Activated T-cell treated with anti-CD3 and anti-CD28 coated beads, Interleukin-2, amount 50 U/mL, for 72 hours (primary cell): Measurements from ENCODE around the gene SIRT4. TPM values are rescaled to one million over a fixed set of nuclear protein-coding genes. Genes with fewer than 3 reads are reported as not detected.

Experiments used
- ATAC-seq, 2 donors: fragments of 150-1000 bp; cut with Tn5 transposase; replicated peaks in 1 of 2; 2 replicates each; pipeline ENCODE4 v1.10.0; 2021; ENCODE audit warnings: moderate library complexity in 2 of 2, mild to moderate bottlenecking in 1 of 2
- DNase-seq, 2 donors: peaks; one replicate each; pipeline ENCODE4 v3.0.0; 2021 to 2022; ENCODE audit warnings: mixed read lengths in 1 of 2
- H3K27ac Mint-ChIP-seq: one replicate; pipeline ENCODE4 v1.8.0; 2022; ENCODE audit warnings: mild to moderate bottlenecking, moderate library complexity, mixed read lengths
- H3K27me3 Mint-ChIP-seq: one replicate; pipeline ENCODE4 v1.8.0; 2022; ENCODE audit warnings: low read depth, mixed read lengths
- H3K36me3 Mint-ChIP-seq, 2 donors: one replicate each; pipeline ENCODE4 v1.8.0; 2022; ENCODE audit warnings: mixed read lengths in 2 of 2, mild to moderate bottlenecking in 1 of 2; ENCODE audit not compliant: insufficient read depth in 2 of 2
- H3K4me1 Mint-ChIP-seq: one replicate; pipeline ENCODE4 v1.8.0; 2022; ENCODE audit warnings: low read depth, mixed read lengths
- H3K4me3 Mint-ChIP-seq, 2 donors: one replicate each; pipeline ENCODE4 v1.8.0; 2022; ENCODE audit warnings: mild to moderate bottlenecking in 2 of 2, mixed read lengths in 2 of 2, moderate library complexity in 2 of 2
- H3K9me3 Mint-ChIP-seq, 2 donors: one replicate each; pipeline ENCODE4 v1.8.0; 2022; ENCODE audit warnings: mixed read lengths in 2 of 2
- total RNA-seq, 2 donors: library from RNA; stranded (reverse); gene quantifications; one replicate each; pipeline ENCODE4 v1.2.3, GENCODE V29; 2022

Gene SIRT4
- total RNA-seq, 2 donors from 2014 or later: 4.2 to 4.9 TPM

- no peaks in the 10 kb centered on the region for H3K27me3 Mint-ChIP-seq
- no peak overlapping the region for H3K27ac Mint-ChIP-seq
- H3K9me3 Mint-ChIP-seq: no peaks in the 10 kb centered on the region
- no peaks in the 10 kb centered on the region for H3K4me1 Mint-ChIP-seq
- peak; percentile 12 to 25 for ATAC-seq
- peak; percentile 72 to 77 for DNase-seq
- H3K36me3 Mint-ChIP-seq: no peaks in the 10 kb centered on the region
- H3K4me3 Mint-ChIP-seq: no peak overlapping the region
These were observed 11.4 kb upstream of the SIRT4 start for GRCh38 chr12:120290609-120291305.

GRCh38 chr12:120292411-120292660 is 9.8 kb upstream of the SIRT4 start:
- no peaks in the 10 kb centered on the region for H3K27me3 Mint-ChIP-seq
- DNase-seq: peak in 1 of 2 donors; percentile 80
- ATAC-seq: peak; percentile 25 to 49
- no peak overlapping the region for H3K4me3 Mint-ChIP-seq
- no peaks in the 10 kb centered on the region for H3K36me3 Mint-ChIP-seq
- H3K4me1 Mint-ChIP-seq: no peaks in the 10 kb centered on the region
- no peaks in the 10 kb centered on the region for H3K9me3 Mint-ChIP-seq
- no peak overlapping the region for H3K27ac Mint-ChIP-seq

- Mint-ChIP-seq H3K36me3 (no peaks in the 10 kb centered on the region), H3K27me3 (no peaks in the 10 kb centered on the region), H3K4me1 (no peaks in the 10 kb centered on the region), H3K4me3 (no peak within 1 kb of the TSS), H3K9me3 (no peaks in the 10 kb centered on the region), H3K27ac (no peak within 1 kb of the TSS)
- ATAC-seq: peak; percentile 54 to 59
- peak; percentile 84 to 86 for DNase-seq
These were observed 9.2 kb upstream of the SIRT4 start, which contains the start of gene RNU4-1 for GRCh38 chr12:120292661-120293531. Gene RNU4-1 (minus strand): TSS chr12:120293237.

- no peaks in the 10 kb centered on the region for H3K36me3 Mint-ChIP-seq
- no peak for DNase-seq
- H3K27me3 Mint-ChIP-seq: no peaks in the 10 kb centered on the region
- H3K9me3 Mint-ChIP-seq: no peaks in the 10 kb centered on the region
- H3K4me3 Mint-ChIP-seq: no peak overlapping the region
- ATAC-seq: no peak
- peaks cover 18% of the 10 kb centered on the region for H3K4me1 Mint-ChIP-seq
- H3K27ac Mint-ChIP-seq: no peak overlapping the region
These were observed 12.1 kb downstream of the SIRT4 start for GRCh38 chr12:120314220-120314619.

- H3K27ac Mint-ChIP-seq: peak overlapping the region; percentile 95
- H3K9me3 Mint-ChIP-seq: no peaks in the 10 kb centered on the region
- H3K36me3 Mint-ChIP-seq: no peaks in the 10 kb centered on the region
- H3K4me3 Mint-ChIP-seq: peak overlapping the region; percentile 92 to 94
- no peak for DNase-seq
- no peak for ATAC-seq
- H3K27me3 Mint-ChIP-seq: no peaks in the 10 kb centered on the region
- peaks cover 18% of the 10 kb centered on the region for H3K4me1 Mint-ChIP-seq
These were observed 14.7 kb downstream of the SIRT4 start for GRCh38 chr12:120316798-120317223.

- H3K36me3 Mint-ChIP-seq: no peaks in the 10 kb centered on the region
- no peaks in the 10 kb centered on the region for H3K27me3 Mint-ChIP-seq
- peak; percentile 100 for DNase-seq
- H3K4me3 Mint-ChIP-seq: peak overlapping the region; percentile 92 to 94
- peak overlapping the region; percentile 95 for H3K27ac Mint-ChIP-seq
- ATAC-seq: peak; percentile 100
- H3K9me3 Mint-ChIP-seq: no peaks in the 10 kb centered on the region
- peaks cover 18% of the 10 kb centered on the region for H3K4me1 Mint-ChIP-seq
These were observed 15.3 kb downstream of the SIRT4 start for GRCh38 chr12:120317224-120318105.

- Mint-ChIP-seq H3K27ac (no peak overlapping the region), H3K9me3 (no peaks in the 10 kb centered on the region), H3K36me3 (no peaks in the 10 kb centered on the region), H3K4me1 (peaks cover 29% of the 10 kb centered on the region), H3K27me3 (no peaks in the 10 kb centered on the region), H3K4me3 (no peak overlapping the region)
- no peak for ATAC-seq
- DNase-seq: no peak
These were observed 19.5 kb downstream of the SIRT4 start for GRCh38 chr12:120321382-120322202.

- peaks cover 13% of the 10 kb centered on the region for H3K4me1 Mint-ChIP-seq
- no peaks in the 10 kb centered on the region for H3K36me3 Mint-ChIP-seq
- H3K4me3 Mint-ChIP-seq: no peak overlapping the region
- H3K9me3 Mint-ChIP-seq: no peaks in the 10 kb centered on the region
- H3K27ac Mint-ChIP-seq: no peak overlapping the region
- H3K27me3 Mint-ChIP-seq: no peaks in the 10 kb centered on the region
- ATAC-seq (no peak), DNase-seq (no peak)
These were observed 21.7 kb downstream of the SIRT4 start for GRCh38 chr12:120323772-120324171.

GRCh38 chr12:120324841-120325417 is 22.8 kb downstream of the SIRT4 start:
- Mint-ChIP-seq H3K27ac (no peak overlapping the region), H3K4me3 (peak overlapping the region; percentile 87 to 92), H3K9me3 (no peaks in the 10 kb centered on the region), H3K4me1 (peaks cover 13% of the 10 kb centered on the region), H3K36me3 (no peaks in the 10 kb centered on the region), H3K27me3 (no peaks in the 10 kb centered on the region)
- no peak for ATAC-seq
- DNase-seq: no peak

- Mint-ChIP-seq H3K36me3 (no peaks in the 10 kb centered on the region), H3K27ac (no peak within 1 kb of the TSS)
- ATAC-seq: no peak
These were observed 25.5 kb downstream of the SIRT4 start, which contains the start of gene PLA2G1B for GRCh38 chr12:120327593-120327992. Gene PLA2G1B (minus strand): TSS chr12:120327779. CDS start chr12:120327753, 26 bp downstream.

GRCh38 chr12:120328228-120328627 is 26.1 kb downstream of the SIRT4 start:
- no peaks in the 10 kb centered on the region for H3K36me3 Mint-ChIP-seq
- no peak overlapping the region for H3K27ac Mint-ChIP-seq
- H3K4me1 Mint-ChIP-seq: peaks cover 13% of the 10 kb centered on the region
- DNase-seq (no peak), ATAC-seq (no peak)
- H3K9me3 Mint-ChIP-seq: no peaks in the 10 kb centered on the region
- no peaks in the 10 kb centered on the region for H3K27me3 Mint-ChIP-seq
- no peak overlapping the region for H3K4me3 Mint-ChIP-seq

More at GRCh38 chr12:120327593-120327992, 25.5 kb downstream of the SIRT4 start, which contains the start of gene PLA2G1B:
- H3K4me1 Mint-ChIP-seq: peaks cover 13% of the 10 kb centered on the region
- no peaks in the 10 kb centered on the region for H3K9me3 Mint-ChIP-seq
- DNase-seq: no peak
- H3K4me3 Mint-ChIP-seq: no peak within 1 kb of the TSS
- no peaks in the 10 kb centered on the region for H3K27me3 Mint-ChIP-seq

- Mint-ChIP-seq H3K27me3 (no peaks in the 10 kb centered on the region), H3K4me1 (peaks cover under 1% of the 10 kb centered on the region), H3K27ac (no peak overlapping the region), H3K36me3 (peaks cover 1 to 5% of the 10 kb centered on the region in 2 donors), H3K9me3 (peaks cover 2 to 4% of the 10 kb centered on the region in 2 donors), H3K4me3 (no peak overlapping the region)
- DNase-seq: no peak
- no peak for ATAC-seq
These were observed 29.3 kb downstream of the SIRT4 start for GRCh38 chr12:120331390-120331789.
